ENCODE results near the gene SLC34A1.

Gene SLC34A1

GRCh38 chr5:177439518-177440053 lies 55.4 kb downstream of the SLC34A1 start:
- Histone ChIP-seq H4K20me1 (ENCODE audit: insufficient read depth, low read length, poor library complexity, severe bottlenecking) (no peaks in the 10 kb centered on the region), H3K4me2 (ENCODE audit: low read depth, low read length, poor library complexity, severe bottlenecking) (no peak overlapping the region), H3F3A (ENCODE audit: low read depth) (no peaks in the 10 kb centered on the region), H3K36me3 (ENCODE audit: insufficient read depth, low read length) (peaks cover 10% of the 10 kb centered on the region; the same call in 1 of the 2 replicates), H3K4me3 (ENCODE audit: low read length, poor library complexity, severe bottlenecking) (no peak overlapping the region), H3K9me2 (replicated peaks; ENCODE audit: low read depth, low read length) (no peaks in the 10 kb centered on the region), H3K79me2 (ENCODE audit: insufficient read depth, low read length) (no peaks in the 10 kb centered on the region), H3K9me3 (ENCODE audit: insufficient read depth, low read depth, low read length) (no peaks in the 10 kb centered on the region), H3K27me3 (ENCODE audit: insufficient read depth, low read length, poor library complexity, severe bottlenecking) (no peaks in the 10 kb centered on the region), H3K9ac (ENCODE audit: low read depth, low read length, poor library complexity, severe bottlenecking) (no peak overlapping the region), H2AFZ (ENCODE audit: low read length) (no peak overlapping the region), H3K4me1 (ENCODE audit: insufficient read depth, low read length, poor library complexity, severe bottlenecking) (no peaks in the 10 kb centered on the region)
- TF ChIP-seq EZH2phosphoT487 (IDR thresholded peaks at IDR 0.05; ENCODE audit: borderline replicate concordance), result no peak
- no peak for TF ChIP-seq CTCF (conservative IDR thresholded peaks at IDR 0.05; ENCODE audit: low read length)

- H3K9me2 ChIP-seq (replicated peaks; ENCODE audit: low read depth, low read length), result no peaks in the 10 kb centered on the region
These were observed 56.2 kb downstream of the SLC34A1 start for GRCh38 chr5:177440211-177440989.

GRCh38 chr5:177440990-177441780 lies 57.0 kb downstream of the SLC34A1 start:
- TF ChIP-seq CTCF (conservative IDR thresholded peaks at IDR 0.05; ENCODE audit: low read length) (no peak), EZH2phosphoT487 (IDR thresholded peaks at IDR 0.05; ENCODE audit: borderline replicate concordance) (no peak)
- H3K79me2 ChIP-seq (ENCODE audit: insufficient read depth, low read length), result no peaks in the 10 kb centered on the region
- H4K20me1 ChIP-seq (ENCODE audit: insufficient read depth, low read length, poor library complexity, severe bottlenecking), result no peaks in the 10 kb centered on the region
- no peaks in the 10 kb centered on the region; the same call in 1 of the 2 replicates for H3K36me3 ChIP-seq (ENCODE audit: insufficient read depth, low read length)
- H3K4me1 ChIP-seq (ENCODE audit: insufficient read depth, low read length, poor library complexity, severe bottlenecking), result no peaks in the 10 kb centered on the region
- no peak overlapping the region for H3K4me2 ChIP-seq (ENCODE audit: low read depth, low read length, poor library complexity, severe bottlenecking)
- no peak overlapping the region for H3K4me3 ChIP-seq (ENCODE audit: low read length, poor library complexity, severe bottlenecking)
- no peak overlapping the region for H3K9ac ChIP-seq (ENCODE audit: low read depth, low read length, poor library complexity, severe bottlenecking)
- H3K9me3 ChIP-seq (ENCODE audit: insufficient read depth, low read depth, low read length), result no peaks in the 10 kb centered on the region
- no peaks in the 10 kb centered on the region for H3K9me2 ChIP-seq (replicated peaks; ENCODE audit: low read depth, low read length)
- no peak overlapping the region for H2AFZ ChIP-seq (ENCODE audit: low read length)
- H3F3A ChIP-seq (ENCODE audit: low read depth), result no peaks in the 10 kb centered on the region
- H3K27me3 ChIP-seq (ENCODE audit: insufficient read depth, low read length, poor library complexity, severe bottlenecking), result no peaks in the 10 kb centered on the region

More at GRCh38 chr5:177440211-177440989, 56.2 kb downstream of the SLC34A1 start:
- peaks cover 4% of the 10 kb centered on the region; the same call in 1 of the 2 replicates for H3K36me3 ChIP-seq (ENCODE audit: insufficient read depth, low read length)
- H3K79me2 ChIP-seq (ENCODE audit: insufficient read depth, low read length), result no peaks in the 10 kb centered on the region
- no peak overlapping the region for H3K4me2 ChIP-seq (ENCODE audit: low read depth, low read length, poor library complexity, severe bottlenecking)
- H4K20me1 ChIP-seq (ENCODE audit: insufficient read depth, low read length, poor library complexity, severe bottlenecking), result no peaks in the 10 kb centered on the region
- no peaks in the 10 kb centered on the region for H3K4me1 ChIP-seq (ENCODE audit: insufficient read depth, low read length, poor library complexity, severe bottlenecking)
- TF ChIP-seq EZH2phosphoT487 (IDR thresholded peaks at IDR 0.05; ENCODE audit: borderline replicate concordance) (no peak), CTCF (conservative IDR thresholded peaks at IDR 0.05; ENCODE audit: low read length) (no peak)
- H3K27me3 ChIP-seq (ENCODE audit: insufficient read depth, low read length, poor library complexity, severe bottlenecking), result no peaks in the 10 kb centered on the region
- H3K4me3 ChIP-seq (ENCODE audit: low read length, poor library complexity, severe bottlenecking), result no peak overlapping the region
- no peaks in the 10 kb centered on the region for H3F3A ChIP-seq (ENCODE audit: low read depth)
- H2AFZ ChIP-seq (ENCODE audit: low read length), result no peak overlapping the region
- no peak overlapping the region for H3K9ac ChIP-seq (ENCODE audit: low read depth, low read length, poor library complexity, severe bottlenecking)
- H3K9me3 ChIP-seq (ENCODE audit: insufficient read depth, low read depth, low read length), result no peaks in the 10 kb centered on the region

Measured in Loucy (cell line).